Mesodermal cell (in vitro differentiated cells): ENCODE data around the gene AK2.
"Not testable (repeated sequence)": the region's sequence is repeated elsewhere in the genome, so short reads cannot be mapped to it uniquely, and the experiment has no call there.

Experiments
- H3K27ac ChIP-seq: 2 replicates; pipeline ENCODE4 v1.7.0; 2013; ENCODE audit warnings: mild to moderate bottlenecking, low read depth, low read length, moderate library complexity; ENCODE audit not compliant: severe bottlenecking
- H3K36me3 ChIP-seq: 2 replicates; pipeline ENCODE4 v1.7.1; 2013; ENCODE audit warnings: mild to moderate bottlenecking, low read length, moderate library complexity; ENCODE audit not compliant: control insufficient read depth, insufficient read depth
- H3K4me1 ChIP-seq: one replicate; pipeline ENCODE4 v1.7.1; 2013; ENCODE audit warnings: mild to moderate bottlenecking, low read length; ENCODE audit not compliant: insufficient read depth, control insufficient read depth, poor library complexity, severe bottlenecking
- H3K4me3 ChIP-seq: 2 replicates; pipeline ENCODE4 v1.7.0; 2013; ENCODE audit warnings: low read length, control low read depth, mild to moderate bottlenecking; ENCODE audit not compliant: insufficient read depth, poor library complexity, severe bottlenecking; ENCODE audit errors: extremely low read depth
- H3K9me3 ChIP-seq: 2 replicates; pipeline ENCODE4 v1.7.1; 2013; ENCODE audit warnings: mild to moderate bottlenecking, low read length, moderate library complexity; ENCODE audit not compliant: control insufficient read depth
- WGBS, 2 experiments: methylation state at CpG; one replicate each; pipeline ENCODE4 v1.1.5; 2013; ENCODE audit warnings: missing lambda C conversion rate in 2 of 2; ENCODE audit not compliant: insufficient coverage in 2 of 2; 5-methylcytosine and 5-hydroxymethylcytosine counted together

The AK2 gene

GRCh38 chr1:33039840-33040239 lies 3.2 kb upstream of the AK2 start:
- WGBS, 2 experiments, result 83 to 90% methylated on average over 5 to 8 of the region's 8 CpGs
- Histone ChIP-seq H3K4me3 (no peak overlapping the region), H3K9me3 (peaks cover 3% of the 10 kb centered on the region), H3K4me1 (peaks cover 6% of the 10 kb centered on the region), H3K36me3 (no peaks in the 10 kb centered on the region), H3K27ac (no peak overlapping the region)

GRCh38 chr1:33036051-33036525 lies 595 bp downstream of the AK2 start:
- Histone ChIP-seq H3K4me3 (peak overlapping the region; percentile 77), H3K9me3 (peaks cover 3% of the 10 kb centered on the region), H3K36me3 (peaks cover 29% of the 10 kb centered on the region), H3K4me1 (peaks cover 6% of the 10 kb centered on the region), H3K27ac (peak overlapping the region; percentile 53)
- 13 to 14% methylated on average over 5 of the region's 5 CpGs for WGBS, 2 experiments

GRCh38 chr1:33032126-33032869 lies 4.4 kb downstream of the AK2 start:
- H3K4me1 ChIP-seq, result peaks cover 8% of the 10 kb centered on the region
- H3K36me3 ChIP-seq, result peaks cover 62% of the 10 kb centered on the region
- H3K4me3 ChIP-seq, result no peak overlapping the region
- WGBS, 2 experiments, result 85 to 100% methylated on average over 2 to 3 of the region's 6 CpGs
- H3K9me3 ChIP-seq, result peaks cover under 1% of the 10 kb centered on the region
- H3K27ac ChIP-seq, result no peak overlapping the region

GRCh38 chr1:33031506-33031905 lies 5.2 kb downstream of the AK2 start:
- WGBS, 2 experiments, result 100% methylated on average over 1 to 2 of the region's 4 CpGs
- H3K4me3 ChIP-seq, result no peak overlapping the region
- H3K4me1 ChIP-seq, result peaks cover 8% of the 10 kb centered on the region
- peaks cover 62% of the 10 kb centered on the region for H3K36me3 ChIP-seq
- no peak overlapping the region for H3K27ac ChIP-seq
- no peaks in the 10 kb centered on the region for H3K9me3 ChIP-seq

- Histone ChIP-seq H3K36me3 (peaks cover 64% of the 10 kb centered on the region), H3K4me1 (peaks cover 5% of the 10 kb centered on the region), H3K9me3 (no peaks in the 10 kb centered on the region), H3K27ac (no peak overlapping the region), H3K4me3 (no peak overlapping the region)
- 100% methylated on average over 1 of the region's 2 CpGs; no CpG with 5 or more reads in 1 of the 2 experiments for WGBS, 2 experiments
These were observed 6.1 kb downstream of the AK2 start for GRCh38 chr1:33030575-33030974.

GRCh38 chr1:33029921-33030320 lies 6.8 kb downstream of the AK2 start:
- Histone ChIP-seq H3K9me3 (no peaks in the 10 kb centered on the region), H3K4me1 (peaks cover 3% of the 10 kb centered on the region), H3K27ac (no peak overlapping the region), H3K4me3 (no peak overlapping the region), H3K36me3 (peaks cover 70% of the 10 kb centered on the region)
- 87 to 92% methylated on average over 4 to 5 of the region's 5 CpGs for WGBS, 2 experiments

- Histone ChIP-seq H3K4me1 (peaks cover 3% of the 10 kb centered on the region), H3K27ac (no peak overlapping the region), H3K4me3 (no peak overlapping the region), H3K36me3 (peaks cover 71% of the 10 kb centered on the region), H3K9me3 (no peaks in the 10 kb centered on the region)
- WGBS, 2 experiments, result 78 to 100% methylated on average over 2 to 4 of the region's 4 CpGs
These were observed 7.5 kb downstream of the AK2 start for GRCh38 chr1:33029209-33029608.

GRCh38 chr1:33025761-33026160 lies 10.9 kb downstream of the AK2 start:
- H3K27ac ChIP-seq, result no peak overlapping the region

GRCh38 chr1:33025180-33025569 lies 11.5 kb downstream of the AK2 start:
- H3K27ac ChIP-seq, result no peak overlapping the region
- peaks cover 74% of the 10 kb centered on the region for H3K36me3 ChIP-seq
- WGBS, 2 experiments, result no CpG with 5 or more reads among the region's 1 CpG
- H3K4me1 ChIP-seq, result peaks cover 3% of the 10 kb centered on the region
- no peak overlapping the region for H3K4me3 ChIP-seq
- H3K9me3 ChIP-seq, result no peaks in the 10 kb centered on the region

More at GRCh38 chr1:33025761-33026160, 10.9 kb downstream of the AK2 start:
- no peak overlapping the region for H3K4me3 ChIP-seq
- H3K36me3 ChIP-seq, result peaks cover 76% of the 10 kb centered on the region
- H3K4me1 ChIP-seq, result peaks cover 3% of the 10 kb centered on the region
- H3K9me3 ChIP-seq, result no peaks in the 10 kb centered on the region
- WGBS, 2 experiments, result 78 to 88% methylated on average over 2 of the region's 4 CpGs

- not testable (repeated sequence) for H3K4me3 ChIP-seq, H3K27ac ChIP-seq, H3K4me1 ChIP-seq, H3K9me3 ChIP-seq
- H3K36me3 ChIP-seq, result peaks cover 74% of the 10 kb centered on the region
- 67 to 92% methylated on average over 1 to 4 of the region's 6 CpGs for WGBS, 2 experiments
These were observed 12.1 kb downstream of the AK2 start for GRCh38 chr1:33024430-33025179.
